ENCODE measurements around the gene SSH2. TPM values are rescaled to one million over a fixed set of nuclear protein-coding genes. Genes with fewer than 3 reads are reported as not detected.
"Not testable (repeated sequence)": the region's sequence is repeated elsewhere in the genome, so short reads cannot be mapped to it uniquely, and the experiment has no call there.

SSH2 gene
- total RNA-seq, 1 donor: 13.0 TPM

DNA sequence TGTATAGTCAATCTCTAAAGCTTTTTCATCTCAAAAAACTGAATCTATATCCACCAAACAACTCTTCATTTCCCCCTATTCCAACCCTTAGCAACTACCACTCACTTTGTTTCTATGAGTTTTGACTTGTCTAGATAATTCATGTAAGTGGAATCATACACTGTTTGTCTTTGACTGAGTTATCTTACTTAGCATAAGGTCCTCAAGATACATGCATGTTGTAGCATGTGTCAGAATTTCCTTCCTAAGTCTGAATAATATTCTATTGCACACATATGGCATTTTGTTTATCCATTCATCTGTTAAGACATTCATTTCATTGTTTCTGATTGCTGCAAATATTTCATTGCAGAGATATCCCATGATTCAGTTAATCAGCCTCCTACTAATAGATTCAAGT is 72.2 kb downstream of the SSH2 start:
- Histone ChIP-seq H3K27me3 (ENCODE audit: insufficient read depth, low read length) (no peaks in the 10 kb centered on the region), H3K9me3 (ENCODE audit: low read depth, low read length) (no peaks in the 10 kb centered on the region), H3K4me1 (ENCODE audit: insufficient read depth, low read length) (peaks cover 17% of the 10 kb centered on the region), H3K79me2 (ENCODE audit: insufficient read depth, low read length) (peaks cover 4% of the 10 kb centered on the region), H3K4me3 (ENCODE audit: insufficient read depth, low read length) (no peak overlapping the region), H3K27ac (ENCODE audit: low read depth, low read length) (no peak overlapping the region), H4K20me1 (ENCODE audit: insufficient read depth, low read length) (no peaks in the 10 kb centered on the region), H2AFZ (ENCODE audit: low read length) (no peak overlapping the region), H3K4me2 (ENCODE audit: insufficient read depth, low read length) (no peak overlapping the region), H3K36me3 (ENCODE audit: insufficient read depth, low read length) (no peaks in the 10 kb centered on the region)
- TF ChIP-seq, protein P1, sequence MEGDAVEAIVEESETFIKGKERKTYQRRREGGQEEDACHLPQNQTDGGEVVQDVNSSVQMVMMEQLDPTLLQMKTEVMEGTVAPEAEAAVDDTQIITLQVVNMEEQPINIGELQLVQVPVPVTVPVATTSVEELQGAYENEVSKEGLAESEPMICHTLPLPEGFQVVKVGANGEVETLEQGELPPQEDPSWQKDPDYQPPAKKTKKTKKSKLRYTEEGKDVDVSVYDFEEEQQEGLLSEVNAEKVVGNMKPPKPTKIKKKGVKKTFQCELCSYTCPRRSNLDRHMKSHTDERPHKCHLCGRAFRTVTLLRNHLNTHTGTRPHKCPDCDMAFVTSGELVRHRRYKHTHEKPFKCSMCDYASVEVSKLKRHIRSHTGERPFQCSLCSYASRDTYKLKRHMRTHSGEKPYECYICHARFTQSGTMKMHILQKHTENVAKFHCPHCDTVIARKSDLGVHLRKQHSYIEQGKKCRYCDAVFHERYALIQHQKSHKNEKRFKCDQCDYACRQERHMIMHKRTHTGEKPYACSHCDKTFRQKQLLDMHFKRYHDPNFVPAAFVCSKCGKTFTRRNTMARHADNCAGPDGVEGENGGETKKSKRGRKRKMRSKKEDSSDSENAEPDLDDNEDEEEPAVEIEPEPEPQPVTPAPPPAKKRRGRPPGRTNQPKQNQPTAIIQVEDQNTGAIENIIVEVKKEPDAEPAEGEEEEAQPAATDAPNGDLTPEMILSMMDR (IDR thresholded peaks at IDR 0.05; ENCODE audit: extremely low read depth, low read depth, low read length): no peak
- DNase-seq (ENCODE audit: insufficient read length, low spot score, missing footprints): no peak

- not testable (repeated sequence) for H3K79me2 ChIP-seq (ENCODE audit: insufficient read depth, low read length); H3K27ac ChIP-seq (ENCODE audit: low read depth, low read length); DNase-seq (ENCODE audit: insufficient read length, low spot score, missing footprints); H3K4me2 ChIP-seq (ENCODE audit: insufficient read depth, low read length); H3K27me3 ChIP-seq (ENCODE audit: insufficient read depth, low read length); H3K36me3 ChIP-seq (ENCODE audit: insufficient read depth, low read length); H2AFZ ChIP-seq (ENCODE audit: low read length); H4K20me1 ChIP-seq (ENCODE audit: insufficient read depth, low read length); H3K4me3 ChIP-seq (ENCODE audit: insufficient read depth, low read length); H3K9me3 ChIP-seq (ENCODE audit: low read depth, low read length)
- peaks cover 17% of the 10 kb centered on the region for H3K4me1 ChIP-seq (ENCODE audit: insufficient read depth, low read length)
These were observed 72.9 kb downstream of the SSH2 start for GRCh38 chr17:29857105-29857504.

DNA sequence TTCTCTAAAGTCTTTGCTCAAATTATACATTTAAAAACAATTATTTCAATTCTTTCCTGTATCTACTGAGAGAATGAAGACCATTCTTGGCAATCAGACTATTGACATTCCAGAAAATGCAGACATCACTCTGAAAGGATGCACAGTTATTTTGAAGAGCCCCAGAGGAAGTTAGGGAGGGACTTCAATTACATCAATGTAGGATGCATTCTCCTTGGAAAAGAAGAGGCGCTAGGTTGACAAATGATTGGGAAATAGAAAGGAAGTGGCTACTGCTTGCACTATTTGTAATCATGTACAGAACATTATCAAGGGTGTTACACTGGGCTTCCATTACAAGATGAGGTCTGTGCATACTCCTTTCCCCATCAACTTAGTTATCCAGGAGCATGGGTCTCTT is 74.3 kb downstream of the SSH2 start:
- Histone ChIP-seq H3K9me3 (ENCODE audit: low read depth, low read length) (no peaks in the 10 kb centered on the region), H3K4me3 (ENCODE audit: insufficient read depth, low read length) (no peak overlapping the region), H3K4me2 (ENCODE audit: insufficient read depth, low read length) (no peak overlapping the region), H3K36me3 (ENCODE audit: insufficient read depth, low read length) (no peaks in the 10 kb centered on the region), H3K4me1 (ENCODE audit: insufficient read depth, low read length) (peaks cover 17% of the 10 kb centered on the region), H3K27me3 (ENCODE audit: insufficient read depth, low read length) (no peaks in the 10 kb centered on the region), H3K27ac (ENCODE audit: low read depth, low read length) (no peak overlapping the region), H2AFZ (ENCODE audit: low read length) (no peak overlapping the region), H3K79me2 (ENCODE audit: insufficient read depth, low read length) (peaks cover 4% of the 10 kb centered on the region), H4K20me1 (ENCODE audit: insufficient read depth, low read length) (no peaks in the 10 kb centered on the region)
- DNase-seq (ENCODE audit: insufficient read length, low spot score, missing footprints): no peak
- TF ChIP-seq, protein P1 (IDR thresholded peaks at IDR 0.05; ENCODE audit: extremely low read depth, low read depth, low read length): no peak

DNA sequence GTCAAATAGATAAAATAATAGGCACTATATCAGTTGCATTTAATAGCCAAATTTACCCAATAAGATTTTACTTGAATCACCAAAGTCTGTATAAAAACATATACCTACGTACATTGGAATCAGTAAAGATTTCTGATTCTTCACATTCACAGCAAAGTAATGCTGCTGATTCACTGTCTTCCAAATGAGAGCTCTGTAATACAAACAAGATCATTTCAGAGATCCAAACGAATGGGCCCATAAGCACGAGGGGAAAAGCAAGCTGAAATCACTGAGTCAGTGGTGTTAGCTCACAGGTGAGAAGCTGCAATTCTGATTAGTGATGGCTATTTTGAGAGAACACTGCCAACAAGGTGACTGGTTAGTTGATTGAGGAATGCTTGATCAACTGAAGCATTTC is 81.3 kb downstream of the SSH2 start:
- peak overlapping the region; percentile 50 for H3K27ac ChIP-seq (ENCODE audit: low read depth, low read length)
- H3K4me2 ChIP-seq (ENCODE audit: insufficient read depth, low read length): no peak overlapping the region
- DNase-seq (ENCODE audit: insufficient read length, low spot score, missing footprints): no peak
- H3K4me3 ChIP-seq (ENCODE audit: insufficient read depth, low read length): no peak overlapping the region
- H3K4me1 ChIP-seq (ENCODE audit: insufficient read depth, low read length): peaks cover 9% of the 10 kb centered on the region
- H4K20me1 ChIP-seq (ENCODE audit: insufficient read depth, low read length): no peaks in the 10 kb centered on the region
- H3K9me3 ChIP-seq (ENCODE audit: low read depth, low read length): no peaks in the 10 kb centered on the region
- no peaks in the 10 kb centered on the region for H3K36me3 ChIP-seq (ENCODE audit: insufficient read depth, low read length)
- peaks cover 3% of the 10 kb centered on the region for H3K79me2 ChIP-seq (ENCODE audit: insufficient read depth, low read length)
- H2AFZ ChIP-seq (ENCODE audit: low read length): no peak overlapping the region
- no peaks in the 10 kb centered on the region for H3K27me3 ChIP-seq (ENCODE audit: insufficient read depth, low read length)
- TF ChIP-seq, protein P1 (IDR thresholded peaks at IDR 0.05; ENCODE audit: extremely low read depth, low read depth, low read length): no peak

All from osteoblast (primary cell).